ENCODE data around the gene MYBPC3.

MYBPC3 gene

DNA sequence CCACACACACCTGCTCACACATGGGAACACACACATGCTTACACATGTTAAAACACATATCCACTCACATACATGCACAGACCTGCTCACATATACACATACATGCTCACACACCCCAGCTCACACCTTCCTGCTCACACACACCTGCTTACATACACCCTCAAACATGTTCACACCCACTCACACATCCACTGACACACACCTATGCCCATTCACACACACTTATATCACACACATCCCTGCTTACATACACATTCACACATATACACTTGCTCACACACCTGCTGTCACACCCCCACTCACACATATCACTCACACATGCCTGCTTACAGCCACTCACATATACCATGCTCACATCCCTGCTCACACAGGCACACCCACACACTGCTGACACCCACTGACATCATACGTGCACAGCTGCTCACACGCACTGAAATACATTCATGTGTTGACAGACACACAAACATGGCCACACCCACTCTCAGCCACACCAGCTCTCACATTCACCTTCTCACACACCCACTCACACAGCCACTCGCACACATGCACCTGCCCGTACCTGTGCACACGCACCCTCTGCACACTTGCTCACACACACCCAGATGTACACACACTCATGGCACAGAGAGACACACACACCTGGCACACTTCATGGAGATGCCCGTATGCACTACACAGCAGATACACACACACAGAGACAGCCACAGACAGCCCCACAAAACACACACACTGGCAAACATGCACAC lies 5.7 kb upstream of the MYBPC3 start:
- DNase-seq (ENCODE audit: low spot score), result no peak

GRCh38 chr11:47356998-47357329 lies 4.5 kb upstream of the MYBPC3 start:
- no peak for DNase-seq (ENCODE audit: low spot score)

DNA sequence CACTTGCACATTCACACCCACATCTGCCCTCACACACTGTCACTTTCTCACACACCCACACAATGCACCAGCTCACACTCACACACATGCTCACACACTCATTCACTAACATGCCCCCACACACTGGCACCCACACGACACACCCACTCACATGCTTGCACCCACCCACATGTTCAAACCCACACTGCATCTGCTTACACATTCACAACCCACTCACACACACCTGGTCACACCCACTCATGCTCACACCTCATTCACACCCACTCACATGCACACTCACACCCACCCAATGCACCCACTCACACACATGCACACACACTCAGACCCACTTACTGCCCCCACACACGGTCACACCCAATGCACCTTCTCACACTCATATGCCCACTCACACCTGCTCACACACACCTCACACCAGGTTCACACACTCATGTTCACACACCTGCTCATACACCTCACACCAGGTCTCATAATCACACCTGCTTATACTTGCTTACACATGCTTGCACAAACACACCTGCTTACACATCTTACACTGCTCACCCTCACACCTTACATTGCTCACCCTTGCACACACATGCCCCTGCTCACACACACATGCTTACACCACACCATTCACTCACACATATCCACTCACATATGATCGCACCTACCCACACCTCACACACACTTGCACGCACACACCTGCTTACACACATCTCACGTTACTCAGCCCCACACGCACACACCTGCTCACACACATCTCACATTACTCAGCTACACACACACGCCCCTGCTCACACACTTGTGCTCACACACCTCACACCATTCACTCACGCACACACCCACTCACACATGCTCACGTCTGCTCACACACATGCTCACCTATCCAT lies 3.9 kb upstream of the MYBPC3 start:
- DNase-seq (ENCODE audit: low spot score), result no peak

DNA sequence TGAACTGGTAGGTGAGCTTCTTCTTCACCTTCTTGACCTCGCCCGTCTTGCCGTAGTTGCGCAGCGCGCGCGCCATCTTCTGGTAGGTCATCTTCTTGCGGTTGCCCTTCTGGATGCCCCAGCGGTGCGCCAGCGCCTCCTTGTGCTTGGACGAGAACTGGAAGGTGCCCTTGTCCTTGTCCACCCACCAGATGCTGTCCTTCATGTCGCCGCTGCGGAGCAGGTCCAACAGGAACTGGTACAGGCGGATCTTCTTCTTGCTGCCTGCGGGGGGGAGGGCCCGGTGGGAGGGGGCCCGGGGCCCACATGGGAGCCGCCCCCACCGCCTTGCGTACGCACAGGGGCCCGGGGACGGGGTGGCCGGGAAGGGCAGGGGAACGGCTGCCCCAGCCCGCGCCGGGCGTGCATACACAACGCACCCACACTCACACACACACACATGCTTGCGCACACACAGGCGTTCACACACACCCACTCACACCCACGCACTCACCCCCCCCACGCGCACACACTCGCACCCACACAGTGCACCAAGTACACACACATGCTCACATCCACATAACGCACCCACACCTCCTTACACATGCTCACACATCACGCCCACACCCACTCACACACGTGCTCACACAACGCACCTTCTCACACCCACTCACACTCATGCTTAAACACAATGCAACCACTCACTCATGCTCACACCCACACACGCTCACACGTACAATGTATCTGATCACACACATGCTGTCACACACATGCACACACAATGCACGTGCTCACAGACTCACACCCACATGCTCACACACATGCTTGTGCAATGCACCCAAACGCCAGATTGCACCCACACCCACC lies 3.0 kb upstream of the MYBPC3 start:
- peak; percentile 93 for DNase-seq (ENCODE audit: low spot score)

- no peak for DNase-seq (ENCODE audit: low spot score)
Measured at GRCh38 chr11:47354913-47355282, 2.4 kb upstream of the MYBPC3 start.

- DNase-seq (ENCODE audit: low spot score), result no peak
Measured at GRCh38 chr11:47353978-47354774, 1.7 kb upstream of the MYBPC3 start.

DNA sequence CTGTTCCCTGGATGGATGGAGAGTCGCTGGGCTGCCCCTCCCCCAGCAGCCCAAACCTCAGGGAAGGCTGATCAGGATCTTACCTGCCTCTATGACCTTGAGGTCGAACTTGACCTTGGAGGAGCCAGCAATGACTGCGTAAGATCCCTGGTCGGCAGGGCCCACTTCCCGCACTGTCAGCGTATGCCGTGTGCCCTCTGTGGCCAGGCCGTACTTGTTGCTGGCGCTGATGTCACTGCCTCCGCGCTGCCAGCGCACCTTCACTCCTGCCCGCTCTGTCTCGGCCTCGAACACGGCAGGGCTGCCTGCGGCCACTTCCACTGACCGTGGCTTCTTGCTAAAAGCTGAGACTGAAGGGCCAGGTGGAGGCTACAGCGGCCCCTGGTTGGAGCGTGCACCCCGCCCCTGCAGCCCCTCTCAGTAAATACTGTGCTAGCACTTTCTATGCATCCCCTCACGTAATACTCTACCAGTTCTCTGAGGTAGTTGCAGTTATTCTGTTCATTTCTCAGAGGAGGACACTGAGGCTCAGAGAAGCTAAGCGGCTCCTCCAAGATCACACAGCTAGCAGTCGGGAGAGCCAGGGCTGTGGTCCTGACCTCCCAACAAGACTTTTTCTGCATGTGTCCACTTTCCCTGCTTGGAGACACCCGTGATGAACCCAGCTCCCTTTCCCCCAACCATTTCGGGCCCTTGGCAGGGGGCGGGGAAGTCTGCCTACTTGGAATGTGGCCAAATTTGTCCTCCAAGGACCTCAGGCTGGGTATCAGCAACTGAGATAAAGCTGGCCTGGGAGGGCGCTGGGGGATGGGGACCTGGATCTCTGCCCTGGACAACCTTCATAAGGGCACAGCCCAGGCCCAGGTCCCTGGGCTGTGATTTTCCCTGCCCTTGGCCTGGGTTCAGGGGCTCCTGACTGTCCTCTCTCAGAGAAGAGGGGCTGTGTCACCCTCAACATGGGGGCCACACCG lies 1.1 kb downstream of the MYBPC3 start:
- DNase-seq (ENCODE audit: low spot score), result no peak

GRCh38 chr11:47350315-47350714 lies 2.2 kb downstream of the MYBPC3 start:
- no peak for DNase-seq (ENCODE audit: low spot score)

- no peak for DNase-seq (ENCODE audit: low spot score)
Measured at GRCh38 chr11:47349521-47350095, 2.9 kb downstream of the MYBPC3 start.

DNA sequence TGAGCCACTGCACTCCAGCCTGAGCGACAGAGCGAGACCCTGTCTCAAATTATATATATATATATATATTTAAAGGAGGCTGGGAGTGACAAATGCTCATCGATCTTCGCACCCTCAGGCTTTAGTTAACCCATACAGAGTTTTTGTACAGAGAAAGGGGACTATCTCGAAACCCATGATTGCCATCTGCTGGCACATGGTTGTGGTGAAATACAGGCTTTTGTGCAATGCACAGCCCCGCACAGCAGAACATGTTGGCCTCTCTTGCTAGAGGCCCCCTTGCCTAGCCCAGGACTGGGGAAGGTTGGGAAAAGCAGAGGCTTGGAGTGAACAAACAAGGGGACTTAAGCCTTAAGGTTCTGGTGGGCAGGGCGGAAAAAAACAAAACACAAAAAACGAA lies 3.6 kb downstream of the MYBPC3 start:
- peak; percentile 60 for DNase-seq (ENCODE audit: low spot score)

DNA sequence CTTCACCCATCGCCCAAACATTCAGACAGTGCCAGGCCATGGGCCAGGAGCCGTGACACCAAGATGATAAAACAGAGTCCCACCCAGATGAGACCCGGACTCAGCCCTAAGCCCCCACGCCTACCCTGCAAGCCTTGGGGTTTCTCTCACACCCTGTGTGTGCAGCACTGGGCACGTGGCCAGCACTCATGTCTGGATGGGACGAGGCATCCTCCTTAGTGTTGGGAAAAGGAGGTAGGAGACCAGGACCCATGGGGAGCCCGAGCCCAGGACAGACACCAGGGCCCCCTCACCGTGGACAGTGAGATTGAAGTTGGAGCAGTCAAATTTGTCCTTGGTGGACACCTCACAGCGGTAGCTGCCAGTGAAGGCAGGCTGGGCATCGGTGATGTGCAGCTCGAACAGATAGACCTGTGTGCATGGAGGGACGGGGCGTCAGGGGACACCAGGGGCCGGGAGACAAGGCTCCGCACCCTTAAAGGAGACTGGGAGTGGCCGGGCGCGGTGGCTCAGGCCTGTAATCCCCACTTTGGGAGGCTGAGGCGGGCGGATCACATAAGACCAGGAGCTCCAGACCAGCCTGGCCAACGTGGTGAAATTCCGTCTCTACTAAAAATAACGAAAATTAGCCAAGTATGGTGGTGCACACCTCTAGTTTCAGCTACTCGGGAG lies 4.2 kb downstream of the MYBPC3 start:
- DNase-seq (ENCODE audit: low spot score), result no peak

DNA sequence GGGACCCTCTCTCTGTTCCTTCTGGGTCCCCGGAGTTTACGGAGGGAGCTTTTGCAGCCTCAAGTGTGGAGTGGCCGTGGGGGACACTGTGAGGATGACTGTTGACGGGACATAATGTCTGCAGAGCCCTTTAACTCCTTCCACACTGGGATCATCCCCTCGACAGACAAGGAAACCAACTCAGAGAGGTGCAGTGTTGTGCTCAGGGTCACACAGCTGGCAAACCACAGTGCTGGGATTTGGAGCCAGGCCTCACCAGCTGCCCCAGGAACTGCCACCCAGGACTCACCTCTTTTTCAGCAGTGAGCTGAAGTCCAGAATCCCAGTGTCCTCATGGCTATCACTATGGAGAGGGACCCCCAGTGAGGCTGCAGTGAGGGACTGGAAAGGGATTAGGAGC lies 5.4 kb downstream of the MYBPC3 start:
- no peak for DNase-seq (ENCODE audit: low spot score)

- DNase-seq (ENCODE audit: low spot score), result no peak
Measured at GRCh38 chr11:47345890-47346563, 6.5 kb downstream of the MYBPC3 start.

- DNase-seq (ENCODE audit: low spot score), result no peak
Measured at GRCh38 chr11:47342854-47343253, 9.6 kb downstream of the MYBPC3 start.

- no peak for DNase-seq (ENCODE audit: low spot score)
Measured at GRCh38 chr11:47342036-47342803, 10.3 kb downstream of the MYBPC3 start.

GRCh38 chr11:47340980-47341775 lies 11.3 kb downstream of the MYBPC3 start:
- no peak for DNase-seq (ENCODE audit: low spot score)

GRCh38 chr11:47340010-47340409 lies 12.5 kb downstream of the MYBPC3 start:
- no peak for DNase-seq (ENCODE audit: low spot score)
